H1 (cell line): ENCODE data around the gene DMBX1. TPM values are rescaled to one million over a fixed set of nuclear protein-coding genes. Genes with fewer than 3 reads are reported as not detected.

ENCODE experiments used
- CBX8 ChIP-seq: fragments of 300-800, 300-1000 bp; sonication (generic); IDR thresholded peaks from 2 replicates; pipeline ENCODE4 v1.7.1; 2016; ENCODE audit warnings: low read depth, low read length, borderline replicate concordance
- EP300 ChIP-seq, 2 experiments: IDR thresholded peaks; 1 replicate in 1 of 2; 2 replicates in 1 of 2; pipeline ENCODE4 v1.6.1; 2011 to 2012; ENCODE audit warnings: low read depth in 2 of 2, low read length in 2 of 2, mild to moderate bottlenecking in 2 of 2, borderline replicate concordance in 1 of 2, inconsistent platforms in 1 of 2, moderate library complexity in 1 of 2
- KDM5A ChIP-seq: fragments of 200-600 bp; IDR thresholded peaks from 2 replicates; pipeline ENCODE4 v1.7.1; 2012; ENCODE audit warnings: mild to moderate bottlenecking, low read length, inconsistent platforms, mixed read lengths
- NRF1 ChIP-seq: IDR thresholded peaks from 2 replicates; pipeline ENCODE4 v1.6.1; 2011; ENCODE audit warnings: mild to moderate bottlenecking, low read depth, low read length, improper control_type of control experiment
- PHF8 ChIP-seq: fragments of 200-600 bp; sonication (generic); conservative IDR thresholded peaks from 2 replicates; pipeline ENCODE4 v1.7.1; 2012; ENCODE audit warnings: low read depth, mild to moderate bottlenecking, inconsistent platforms, low read length, moderate library complexity
- RFX5 ChIP-seq: IDR thresholded peaks from 2 replicates; pipeline ENCODE4 v1.6.1; 2011; ENCODE audit warnings: low read depth, low read length, improper control_type of control experiment, borderline replicate concordance
- SIN3A ChIP-seq, 2 experiments: IDR thresholded peaks in 1 of 2; conservative IDR thresholded peaks in 1 of 2; 2 replicates each; pipeline ENCODE4 v1.6.1; 2011 to 2012; ENCODE audit warnings: low read length in 2 of 2, improper control_type of control experiment in 1 of 2, low read depth in 1 of 2, mild to moderate bottlenecking in 1 of 2
- TAF1 ChIP-seq: IDR thresholded peaks from 2 replicates; pipeline ENCODE4 v1.6.1; 2011; ENCODE audit warnings: mild to moderate bottlenecking, low read depth, low read length
- TAF7 ChIP-seq: optimal IDR thresholded peaks from 2 replicates; pipeline ENCODE3; 2011; ENCODE audit warnings: low read depth, mild to moderate bottlenecking, inconsistent platforms, low read length, moderate library complexity, borderline replicate concordance
- TCF12 ChIP-seq: IDR thresholded peaks from 2 replicates; pipeline ENCODE4 v1.6.1; 2011; ENCODE audit warnings: low read depth, mild to moderate bottlenecking, low read length
- polyA plus RNA-seq, 7 experiments: library from polyadenylated mRNA; depleted of rRNA in 3 of 7; stranded (reverse) in 5 of 7; unstranded in 2 of 7; fragments of >200 nt in 5 of 7; fragments of 200-250 nt in 2 of 7; gene quantifications; 1 replicate in 5 of 7; 2 replicates in 1 of 7; 4 replicates in 1 of 7; pipeline versions ENCODE4 v1.2.1 to v1.2.3, GENCODE V29; 2011 to 2013; ENCODE audit warnings: missing spikeins in 2 of 7, mixed read lengths in 2 of 7
- total RNA-seq: library from RNA; stranded (reverse); fragmentation: NEBNext Ultra II Directional; extraction: Animal tissue kit (Norgen Biotek cat#: 25700); gene quantifications from 2 replicates; pipeline ENCODE4 v1.2.1, GENCODE V29; 2021
- TF ChIP-seq, protein P1 (sequence below): IDR thresholded peaks from 2 replicates; pipeline ENCODE4 v1.6.1; 2012; ENCODE audit warnings: low read length, inconsistent platforms
- TF ChIP-seq, protein P2 (sequence below), 3 experiments: IDR thresholded peaks; 1 replicate in 2 of 3; 2 replicates in 1 of 3; pipeline versions ENCODE4 v1.5.1 to v1.6.1; 2011; ENCODE audit warnings: low read length in 3 of 3, mild to moderate bottlenecking in 3 of 3, inconsistent platforms in 2 of 3, low read depth in 1 of 3, moderate library complexity in 1 of 3; ENCODE audit not compliant: insufficient read depth in 1 of 3; ENCODE audit errors: control extremely low read depth in 1 of 3

DMBX1 gene
- total and polyA plus RNA-seq, 2 of the 8 experiments (the other 6 are each of a cell fraction or from before 2014, with no cell fraction given): 0.23 to 0.30 TPM

DNA sequence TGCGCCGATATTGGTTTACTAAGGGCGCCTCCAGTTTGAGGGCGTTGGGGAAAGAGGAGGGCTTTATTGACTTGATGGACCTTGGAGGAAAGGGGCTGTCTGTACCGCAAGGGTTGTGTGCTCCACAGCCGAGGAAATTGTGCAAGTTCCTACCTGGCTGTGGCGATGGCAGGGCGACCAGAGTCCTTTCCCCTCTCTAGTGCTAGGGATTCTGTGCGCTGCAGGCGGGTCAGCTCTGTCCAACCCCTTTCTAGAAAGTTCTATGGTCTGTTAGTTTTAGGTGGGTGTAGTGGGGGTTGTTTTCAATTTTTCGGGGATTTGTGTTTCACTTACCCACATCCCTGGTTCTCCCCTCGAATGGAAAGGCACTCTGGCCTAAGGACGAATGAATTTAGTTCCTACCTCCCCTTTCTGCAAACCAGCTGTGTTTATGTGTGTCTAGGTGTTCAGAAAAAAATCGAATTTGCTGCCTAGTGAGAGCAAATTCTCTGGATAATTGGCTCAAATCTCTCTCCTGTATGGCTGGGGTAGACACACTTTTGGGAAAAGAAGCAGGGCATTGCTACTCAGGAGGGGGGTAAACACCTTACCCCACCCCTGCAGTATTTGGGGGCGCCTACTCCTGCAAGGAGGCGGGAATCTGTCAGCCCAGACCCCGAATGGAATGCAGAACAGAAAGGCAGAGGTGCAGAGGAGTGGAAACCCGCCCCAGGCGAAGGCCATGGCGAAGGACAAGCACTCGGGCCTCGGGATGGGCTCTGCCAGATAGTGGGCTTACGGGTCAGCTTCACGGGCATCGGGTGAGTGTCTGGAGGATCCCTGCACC lies 2.0 kb downstream of the DMBX1 start (continued):
- TF ChIP-seq EP300 (IDR thresholded peaks at IDR 0.05; ENCODE audit: borderline replicate concordance in 1 of 2, low read depth in 2 of 2, low read length in 2 of 2) (no peak), CBX8 (0 out of 2 replicates have a peak, but pooled peaks have one; percentile 34), TAF7 (no peak), TAF1 (no peak), NRF1 (no peak), KDM5A (no peak), PHF8 (no peak), RFX5 (no peak), TCF12 (no peak), SIN3A (conservative IDR thresholded peaks at IDR 0.05 in 1 of 2, IDR thresholded peaks at IDR 0.05 in 1 of 2; ENCODE audit: low read depth in 1 of 2, low read length in 2 of 2) (no peak)
- TF ChIP-seq, protein P1, sequence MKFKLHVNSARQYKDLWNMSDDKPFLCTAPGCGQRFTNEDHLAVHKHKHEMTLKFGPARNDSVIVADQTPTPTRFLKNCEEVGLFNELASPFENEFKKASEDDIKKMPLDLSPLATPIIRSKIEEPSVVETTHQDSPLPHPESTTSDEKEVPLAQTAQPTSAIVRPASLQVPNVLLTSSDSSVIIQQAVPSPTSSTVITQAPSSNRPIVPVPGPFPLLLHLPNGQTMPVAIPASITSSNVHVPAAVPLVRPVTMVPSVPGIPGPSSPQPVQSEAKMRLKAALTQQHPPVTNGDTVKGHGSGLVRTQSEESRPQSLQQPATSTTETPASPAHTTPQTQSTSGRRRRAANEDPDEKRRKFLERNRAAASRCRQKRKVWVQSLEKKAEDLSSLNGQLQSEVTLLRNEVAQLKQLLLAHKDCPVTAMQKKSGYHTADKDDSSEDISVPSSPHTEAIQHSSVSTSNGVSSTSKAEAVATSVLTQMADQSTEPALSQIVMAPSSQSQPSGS: no peak
- TF ChIP-seq, protein P2, sequence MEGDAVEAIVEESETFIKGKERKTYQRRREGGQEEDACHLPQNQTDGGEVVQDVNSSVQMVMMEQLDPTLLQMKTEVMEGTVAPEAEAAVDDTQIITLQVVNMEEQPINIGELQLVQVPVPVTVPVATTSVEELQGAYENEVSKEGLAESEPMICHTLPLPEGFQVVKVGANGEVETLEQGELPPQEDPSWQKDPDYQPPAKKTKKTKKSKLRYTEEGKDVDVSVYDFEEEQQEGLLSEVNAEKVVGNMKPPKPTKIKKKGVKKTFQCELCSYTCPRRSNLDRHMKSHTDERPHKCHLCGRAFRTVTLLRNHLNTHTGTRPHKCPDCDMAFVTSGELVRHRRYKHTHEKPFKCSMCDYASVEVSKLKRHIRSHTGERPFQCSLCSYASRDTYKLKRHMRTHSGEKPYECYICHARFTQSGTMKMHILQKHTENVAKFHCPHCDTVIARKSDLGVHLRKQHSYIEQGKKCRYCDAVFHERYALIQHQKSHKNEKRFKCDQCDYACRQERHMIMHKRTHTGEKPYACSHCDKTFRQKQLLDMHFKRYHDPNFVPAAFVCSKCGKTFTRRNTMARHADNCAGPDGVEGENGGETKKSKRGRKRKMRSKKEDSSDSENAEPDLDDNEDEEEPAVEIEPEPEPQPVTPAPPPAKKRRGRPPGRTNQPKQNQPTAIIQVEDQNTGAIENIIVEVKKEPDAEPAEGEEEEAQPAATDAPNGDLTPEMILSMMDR (IDR thresholded peaks at IDR 0.05; ENCODE audit: control extremely low read depth in 1 of 3, insufficient read depth in 1 of 3, low read depth in 1 of 3, low read length in 3 of 3): no peak
